HG02840 (cell line): ENCODE results near the gene TRAPPC8.
A peak's percentile ranks its signal among the peaks of the same experiment; 100 is the strongest.
"Not testable (repeated sequence)": the region's sequence is repeated elsewhere in the genome, so short reads cannot be mapped to it uniquely, and the experiment has no call there.

Experiments used
- ATAC-seq: cut with Tn5 transposase; IDR thresholded peaks from one replicate; pipeline ENCODE4 v1.9.1; 2021; ENCODE audit warnings: mild to moderate bottlenecking, moderate library complexity, moderate number of reproducible peaks; ENCODE audit not compliant: unreplicated experiment, low FRiP score

The TRAPPC8 gene

GRCh38 chr18:31942999-31943877 lies at the start of gene TRAPPC8:
TSS of gene TRAPPC8 (minus strand) at chr18:31943128. CDS start at chr18:31942764, 364 bp downstream.
- peak; percentile 83 for ATAC-seq

- peak; percentile 98 for ATAC-seq
Observed at GRCh38 chr18:31990823-31991222, 47.9 kb upstream of the TRAPPC8 start.

- no peak for ATAC-seq
Observed at GRCh38 chr18:31983976-31984375, 41.0 kb upstream of the TRAPPC8 start.

- no peak for ATAC-seq
Observed at GRCh38 chr18:31983020-31983419, 40.1 kb upstream of the TRAPPC8 start.

GRCh38 chr18:31980863-31981262 lies 37.9 kb upstream of the TRAPPC8 start:
- ATAC-seq, result no peak

- ATAC-seq, result no peak
Observed at GRCh38 chr18:31979714-31980113, 36.8 kb upstream of the TRAPPC8 start.

GRCh38 chr18:31978616-31979015 lies 35.7 kb upstream of the TRAPPC8 start:
- ATAC-seq, result no peak

- no peak for ATAC-seq
Observed at GRCh38 chr18:31977270-31977872, 34.4 kb upstream of the TRAPPC8 start.

- no peak for ATAC-seq
Observed at GRCh38 chr18:31976242-31976641, 33.3 kb upstream of the TRAPPC8 start.

GRCh38 chr18:31973929-31974546 lies 31.1 kb upstream of the TRAPPC8 start:
- ATAC-seq, result no peak

- no peak for ATAC-seq
Observed at GRCh38 chr18:31970617-31971016, 27.7 kb upstream of the TRAPPC8 start.

GRCh38 chr18:31965316-31965970 lies 22.5 kb upstream of the TRAPPC8 start:
- ATAC-seq, result no peak

- ATAC-seq, result no peak
Observed at GRCh38 chr18:31957728-31958127, 14.8 kb upstream of the TRAPPC8 start.

- no peak for ATAC-seq
Observed at GRCh38 chr18:31954349-31954748, 11.4 kb upstream of the TRAPPC8 start.

GRCh38 chr18:31953699-31954098 lies 10.8 kb upstream of the TRAPPC8 start:
- not testable (repeated sequence) for ATAC-seq

GRCh38 chr18:31952223-31952622 lies 9.3 kb upstream of the TRAPPC8 start:
- no peak for ATAC-seq

- ATAC-seq, result no peak
Observed at GRCh38 chr18:31950583-31950982, 7.7 kb upstream of the TRAPPC8 start.

- not testable (repeated sequence) for ATAC-seq
Observed at GRCh38 chr18:31948349-31948748, 5.4 kb upstream of the TRAPPC8 start.

GRCh38 chr18:31946305-31947046 lies 3.5 kb upstream of the TRAPPC8 start:
- ATAC-seq, result no peak
